Common myeloid progenitor, CD34-positive (primary cell): ENCODE results near the gene PSMF1.

Source experiments
- CTCF ChIA-PET: fragments of 350-600 bp; sonication (Branson Sonifier 250); formaldehyde crosslinking; loops from one replicate; lab custom pipeline; 2021; ENCODE audit warnings: antibody characterized with exemption; lab: Charles Lee
- POLR2A ChIA-PET: fragments of 350-600 bp; sonication (Branson Sonifier 250); formaldehyde crosslinking; loops from one replicate; lab custom pipeline; 2021; ENCODE audit warnings: antibody characterized with exemption; lab: Charles Lee
- DNase-seq, 3 donors: peaks; one replicate each; pipeline versions ENCODE4 v3.0.0 to v3.0.0-alpha.2; 2013
- H3K27ac ChIP-seq, 2 experiments: 1 replicate in 1 of 2; 2 replicates in 1 of 2; pipeline ENCODE4 v1.7.0; 2013; ENCODE audit warnings: inconsistent platforms in 2 of 2, low read length in 2 of 2, mild to moderate bottlenecking in 2 of 2, low read depth in 1 of 2, moderate library complexity in 1 of 2; ENCODE audit not compliant: severe bottlenecking in 2 of 2, insufficient read depth in 1 of 2, poor library complexity in 1 of 2
- H3K27me3 ChIP-seq, 5 experiments: replicated peaks in 2 of 5; 1 replicate in 3 of 5; 2 replicates in 2 of 5; pipeline versions ENCODE4 v1.6.1 to v1.7.0; 2013; ENCODE audit warnings: low read length in 4 of 5, mild to moderate bottlenecking in 2 of 5, moderate library complexity in 2 of 5, inconsistent platforms in 1 of 5; ENCODE audit not compliant: insufficient read depth in 5 of 5, control insufficient read depth in 4 of 5
- H3K36me3 ChIP-seq, 4 experiments: 1 replicate in 2 of 4; 2 replicates in 2 of 4; pipeline versions ENCODE4 v1.6.1 to v1.7.0; 2013; ENCODE audit warnings: low read length in 3 of 4, control low read depth in 1 of 4, mild to moderate bottlenecking in 1 of 4; ENCODE audit not compliant: control insufficient read depth in 4 of 4, insufficient read depth in 4 of 4
- H3K4me1 ChIP-seq, 4 experiments: 1 replicate in 3 of 4; 2 replicates in 1 of 4; pipeline versions ENCODE4 v1.6.1 to v1.7.1; 2013; ENCODE audit warnings: low read length in 3 of 4, mild to moderate bottlenecking in 3 of 4, control low read depth in 1 of 4, inconsistent platforms in 1 of 4, moderate library complexity in 1 of 4; ENCODE audit not compliant: control insufficient read depth in 4 of 4, insufficient read depth in 4 of 4; ENCODE audit errors: control extremely low read depth in 1 of 4
- H3K4me3 ChIP-seq, 7 experiments: 1 replicate in 4 of 7; 2 replicates in 3 of 7; pipeline versions ENCODE4 v1.5.1 to v1.7.0; 2013; ENCODE audit warnings: mild to moderate bottlenecking in 7 of 7, low read length in 6 of 7, moderate library complexity in 6 of 7, inconsistent platforms in 2 of 7, low read depth in 2 of 7, control low read depth in 1 of 7; ENCODE audit not compliant: insufficient read depth in 4 of 7, control insufficient read depth in 1 of 7; ENCODE audit errors: extremely low read depth in 1 of 7
- H3K9me3 ChIP-seq, 5 experiments: 1 replicate in 4 of 5; 2 replicates in 1 of 5; pipeline versions ENCODE4 v1.6.1 to v1.7.1; 2013; ENCODE audit warnings: low read length in 4 of 5, mild to moderate bottlenecking in 2 of 5, inconsistent platforms in 1 of 5, low read depth in 1 of 5, moderate library complexity in 1 of 5; ENCODE audit not compliant: control insufficient read depth in 4 of 5, insufficient read depth in 2 of 5; ENCODE audit errors: control extremely low read depth in 1 of 5
- WGBS: methylation state at CpG from one replicate; pipeline ENCODE4 v1.1.5; 2013; ENCODE audit not compliant: insufficient coverage; 5-methylcytosine and 5-hydroxymethylcytosine counted together

The PSMF1 gene

DNA sequence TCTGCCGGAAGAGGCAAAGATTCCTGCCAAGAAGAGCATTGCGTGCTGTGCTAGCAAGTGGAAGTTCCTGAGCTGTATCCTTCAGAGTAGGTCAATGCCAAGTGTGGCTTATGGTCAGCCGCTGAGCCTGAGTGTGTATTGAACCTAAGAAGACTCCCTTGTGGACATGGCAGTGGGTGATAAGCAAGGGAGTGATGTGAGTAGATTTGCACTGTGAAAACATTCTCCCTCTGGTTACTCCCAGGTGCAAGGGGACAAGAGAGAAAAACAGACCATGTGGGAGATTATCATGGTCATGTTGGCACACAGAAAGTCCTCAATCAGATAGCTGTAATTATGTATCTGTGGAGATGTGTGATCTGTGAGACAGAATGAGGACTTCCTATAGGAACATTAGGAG is 72.4 kb downstream of the PSMF1 start:
- Histone ChIP-seq H3K27me3 (peaks cover 0 to 30% (median 12%) of the 10 kb centered on the region in 5 experiments), H3K4me3 (no peak overlapping the region), H3K4me1 (peaks cover 0 to 3% (median 2%) of the 10 kb centered on the region in 4 experiments), H3K27ac (no peak overlapping the region), H3K9me3 (no peaks in the 10 kb centered on the region), H3K36me3 (no peaks in the 10 kb centered on the region)
- POLR2A ChIA-PET = no interaction called here
- CTCF ChIA-PET = interaction anchor here (0.8 to 1.5 kb wide), 4 partner anchors 13 to 82 kb away, joined by 3 to 5 read pairs (median 4); no protein-coding TSS in a partner anchor
- no peak for DNase-seq
- WGBS = 100% methylated on average over 3 of the region's 3 CpGs

DNA sequence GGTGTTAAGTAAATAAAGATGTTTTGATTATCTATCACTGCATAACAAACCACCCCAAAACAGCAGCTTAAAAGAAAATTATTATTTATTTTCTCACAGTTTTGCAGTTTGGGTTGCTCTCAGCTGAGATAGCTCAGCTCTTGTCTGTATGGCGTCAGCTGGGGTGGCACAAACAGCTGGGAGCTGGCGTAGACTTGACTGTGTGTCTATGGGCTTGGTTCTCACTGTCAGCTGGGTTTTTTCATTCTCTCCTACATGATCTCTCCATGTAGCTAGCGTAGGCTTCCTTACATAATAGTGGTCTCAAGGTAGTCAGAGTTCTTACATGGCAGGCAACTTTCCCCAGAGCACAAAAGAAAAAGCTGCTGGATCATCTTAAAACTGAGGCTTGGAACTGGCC is 72.9 kb downstream of the PSMF1 start:
- POLR2A ChIA-PET = interaction anchor here (0.6 kb wide), 1 partner anchor 71 kb away, joined by 3 read pairs; no protein-coding TSS in a partner anchor
- Histone ChIP-seq H3K4me3 (no peak overlapping the region), H3K27ac (no peak overlapping the region), H3K9me3 (no peaks in the 10 kb centered on the region), H3K36me3 (no peaks in the 10 kb centered on the region), H3K27me3 (peaks cover 0 to 26% (median 12%) of the 10 kb centered on the region in 5 experiments), H3K4me1 (peaks cover 0 to 2% (median 0%) of the 10 kb centered on the region in 4 experiments)
- WGBS = 87% methylated on average over 3 of the region's 3 CpGs
- DNase-seq = no peak
- CTCF ChIA-PET = interaction anchor here (0.8 to 1.5 kb wide), 3 partner anchors 15 to 83 kb away, joined by 3 to 5 read pairs (median 3); no protein-coding TSS in a partner anchor

DNA sequence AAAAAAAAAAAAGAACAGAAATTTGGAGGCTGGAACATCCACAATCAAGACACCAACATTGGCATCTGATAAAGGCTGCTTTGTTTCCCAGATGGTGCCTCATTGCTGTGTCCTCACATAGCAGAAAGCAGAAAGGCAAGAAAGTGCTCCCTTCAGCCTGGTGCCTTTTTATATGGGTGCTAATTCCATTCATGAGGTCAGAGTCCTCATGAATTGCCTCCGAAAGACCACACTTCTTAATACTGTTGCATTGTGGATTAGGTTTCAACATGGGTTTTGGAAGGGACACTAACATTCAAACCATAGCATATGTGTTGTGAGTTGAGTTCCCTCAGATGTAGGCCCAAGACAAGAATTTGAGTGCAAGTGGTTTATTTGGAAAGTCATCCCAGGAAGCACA is 76.8 kb downstream of the PSMF1 start:
- ChIA-PET POLR2A (no interaction called here), CTCF (no interaction called here)
- no peak overlapping the region for H3K27ac ChIP-seq
- H3K9me3 ChIP-seq = no peaks in the 10 kb centered on the region
- peaks cover 0 to 10% (median 5%) of the 10 kb centered on the region in 5 experiments for H3K27me3 ChIP-seq
- H3K4me3 ChIP-seq = no peak overlapping the region
- no CpG with 5 or more reads among the region's 1 CpG for WGBS
- peaks cover 0 to 2% (median 0%) of the 10 kb centered on the region in 4 experiments for H3K4me1 ChIP-seq
- no peaks in the 10 kb centered on the region for H3K36me3 ChIP-seq
- DNase-seq = no peak

DNA sequence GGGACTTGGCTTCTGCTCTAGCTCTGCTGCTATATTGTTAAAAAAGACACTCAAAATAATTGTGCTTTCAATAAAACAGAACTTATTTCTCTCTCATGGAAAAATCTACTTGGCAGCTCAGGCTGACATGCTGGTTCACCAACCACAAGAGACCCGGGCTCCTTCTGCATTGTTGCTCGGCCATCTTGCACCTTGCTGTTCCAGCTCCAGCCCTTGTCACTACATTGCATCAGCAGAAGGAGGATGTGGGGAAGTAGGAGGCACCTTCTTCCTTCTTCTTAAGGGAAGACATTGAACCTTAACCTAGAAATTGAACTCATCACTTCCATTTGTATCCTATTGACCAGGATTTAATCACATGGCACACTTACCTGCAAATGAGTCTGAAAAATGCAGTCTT is 78.2 kb downstream of the PSMF1 start:
- Histone ChIP-seq H3K36me3 (no peaks in the 10 kb centered on the region), H3K4me1 (peaks cover 0 to 2% (median 0%) of the 10 kb centered on the region in 4 experiments), H3K4me3 (no peak overlapping the region), H3K27ac (no peak overlapping the region), H3K9me3 (no peaks in the 10 kb centered on the region), H3K27me3 (peaks cover 0 to 2% (median 0%) of the 10 kb centered on the region in 5 experiments)
- POLR2A ChIA-PET = no interaction called here
- WGBS = 100% methylated on average over 2 of the region's 2 CpGs
- CTCF ChIA-PET = no interaction called here
- DNase-seq = no peak

DNA sequence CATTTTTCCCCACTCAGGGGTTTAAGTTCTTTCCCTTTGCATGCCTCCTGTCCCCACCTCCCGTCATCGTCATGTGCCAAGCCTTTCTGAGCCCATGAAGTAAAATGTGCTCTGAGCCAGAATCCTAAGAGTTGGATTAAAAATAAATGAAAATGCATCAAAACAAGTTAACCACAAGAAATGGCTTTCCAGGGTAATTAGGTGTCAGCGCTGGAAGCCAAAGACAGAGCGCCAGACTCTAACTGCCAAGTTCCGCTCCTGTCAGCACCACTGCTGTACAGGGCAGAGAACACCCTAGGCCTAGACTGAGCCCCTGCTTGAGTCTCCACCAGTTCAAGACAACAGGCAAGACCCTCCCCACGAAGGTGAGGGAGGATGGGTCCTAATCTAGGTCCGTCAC is 79.4 kb downstream of the PSMF1 start:
- Histone ChIP-seq H3K9me3 (no peaks in the 10 kb centered on the region), H3K4me3 (no peak overlapping the region), H3K4me1 (peaks cover 0 to 2% (median 0%) of the 10 kb centered on the region in 4 experiments), H3K27me3 (peaks cover 0 to 2% (median 0%) of the 10 kb centered on the region in 5 experiments), H3K27ac (no peak overlapping the region), H3K36me3 (no peaks in the 10 kb centered on the region)
- 84% methylated on average over 5 of the region's 7 CpGs for WGBS
- POLR2A ChIA-PET = no interaction called here
- DNase-seq = no peak
- CTCF ChIA-PET = no interaction called here

DNA sequence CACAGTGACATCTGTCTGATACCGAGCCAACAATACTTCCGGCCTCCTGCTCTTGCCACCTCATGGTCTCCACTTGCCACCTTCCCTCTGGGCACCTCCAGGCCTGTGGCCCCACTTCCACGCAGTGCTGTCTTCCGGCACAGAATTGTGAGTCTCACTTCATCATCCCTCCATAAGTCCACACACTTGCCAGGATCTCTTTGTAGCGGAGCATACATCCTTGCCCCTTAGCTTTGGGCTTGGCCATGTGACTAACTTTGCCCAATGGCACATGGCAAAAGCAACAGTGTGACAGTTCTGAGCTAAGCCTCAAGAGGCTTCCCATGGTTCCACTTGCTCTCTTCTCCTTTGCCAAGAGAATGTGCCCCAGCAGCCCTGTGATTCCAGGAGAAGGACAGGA is 80.3 kb downstream of the PSMF1 start:
- Histone ChIP-seq H3K9me3 (no peaks in the 10 kb centered on the region), H3K27me3 (peaks cover 0 to under 1% (median 0%) of the 10 kb centered on the region in 5 experiments), H3K4me3 (no peak overlapping the region), H3K4me1 (peaks cover 0 to 4% (median 1%) of the 10 kb centered on the region in 4 experiments), H3K36me3 (no peaks in the 10 kb centered on the region), H3K27ac (no peak overlapping the region)
- 97% methylated on average over 5 of the region's 5 CpGs for WGBS
- DNase-seq = no peak
- ChIA-PET POLR2A (no interaction called here), CTCF (interaction anchor here (1.0 to 1.2 kb wide), 2 partner anchors 9 to 15 kb away, joined by 3 to 4 read pairs; no protein-coding TSS in a partner anchor)

DNA sequence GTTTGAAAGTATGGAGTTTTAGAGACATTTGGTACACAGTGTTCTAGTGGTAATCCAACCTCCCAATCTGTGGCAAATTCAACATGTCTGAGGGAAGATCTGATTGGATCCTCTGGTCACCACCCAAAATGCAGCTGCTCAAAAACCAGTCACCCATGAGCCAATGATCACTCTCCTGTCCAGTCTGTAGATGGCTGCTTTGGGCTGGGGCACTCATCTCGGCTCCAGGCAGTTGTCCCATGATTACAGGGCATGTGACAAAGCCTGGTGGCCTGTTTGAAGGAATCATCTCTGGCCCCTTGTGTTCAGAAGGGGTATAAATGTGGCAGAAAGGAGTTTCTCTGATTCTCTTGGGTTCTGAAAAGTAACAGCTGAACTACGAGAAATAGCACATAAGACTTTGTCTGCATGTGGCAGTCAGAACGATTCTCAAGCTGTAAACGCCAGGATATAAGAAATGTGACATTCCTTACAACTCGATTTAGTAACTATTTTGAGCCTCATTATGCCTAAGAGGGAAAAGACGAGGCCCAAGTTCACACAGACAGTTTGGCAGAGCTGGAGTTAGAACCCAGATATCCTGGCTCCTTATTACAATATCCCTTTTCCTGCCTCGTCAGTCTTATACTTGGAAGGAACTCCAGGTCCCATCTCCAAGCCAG is 80.9 kb downstream of the PSMF1 start:
- no peak for DNase-seq
- Histone ChIP-seq H3K27ac (no peak overlapping the region), H3K4me1 (peaks cover 0 to 10% (median 6%) of the 10 kb centered on the region in 4 experiments), H3K4me3 (no peak overlapping the region), H3K9me3 (no peaks in the 10 kb centered on the region), H3K27me3 (no peaks in the 10 kb centered on the region), H3K36me3 (no peaks in the 10 kb centered on the region)
- ChIA-PET POLR2A (no interaction called here), CTCF (interaction anchor here (1.0 to 1.2 kb wide), 2 partner anchors 8 to 15 kb away, joined by 3 to 4 read pairs; no protein-coding TSS in a partner anchor)
- WGBS = 95% methylated on average over 7 of the region's 7 CpGs
